ENCODE results near the gene HAPLN3. TPM values are rescaled to one million over a fixed set of nuclear protein-coding genes. Genes with fewer than 3 reads are reported as not detected.

Gene HAPLN3
- total RNA-seq, 1 donor from 2014 or later = 189 TPM

DNA sequence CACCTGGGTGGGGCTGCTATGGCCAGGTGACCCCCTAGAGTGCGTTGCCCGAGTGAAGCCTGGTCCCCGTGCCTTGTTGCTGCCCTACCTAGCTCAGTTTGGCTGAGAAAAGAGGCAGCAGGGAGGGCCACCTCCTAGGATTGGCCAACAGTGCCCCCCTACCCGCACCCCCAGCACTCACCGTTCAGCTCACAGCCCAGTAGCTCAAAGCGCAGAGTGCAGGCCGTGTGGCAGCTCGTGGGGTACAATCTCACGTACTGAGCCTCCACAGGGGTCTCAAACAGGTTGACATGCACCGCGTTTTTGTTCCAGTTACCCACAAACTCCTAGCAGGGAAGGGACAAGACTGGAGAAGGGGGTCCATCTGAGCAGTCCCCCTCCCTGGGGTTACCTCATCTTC is 10.2 kb upstream of the HAPLN3 start:
- H3K4me3 ChIP-seq = peak overlapping the region in 1 of 2 donors; percentile 24

GRCh38 chr15:88904624-88905327 is 9.4 kb upstream of the HAPLN3 start:
- Histone ChIP-seq H3K36me3 (peaks cover 67 to 95% of the 10 kb centered on the region in 2 donors), H3K4me1 (peaks cover 17 to 80% of the 10 kb centered on the region in 2 donors), H3K9me3 (no peaks in the 10 kb centered on the region), H3K27me3 (no peaks in the 10 kb centered on the region), H3K27ac (peak overlapping the region; percentile 94), H3K4me3 (peak overlapping the region in 1 of 2 donors; percentile 20)
- TF ChIP-seq, protein P1, sequence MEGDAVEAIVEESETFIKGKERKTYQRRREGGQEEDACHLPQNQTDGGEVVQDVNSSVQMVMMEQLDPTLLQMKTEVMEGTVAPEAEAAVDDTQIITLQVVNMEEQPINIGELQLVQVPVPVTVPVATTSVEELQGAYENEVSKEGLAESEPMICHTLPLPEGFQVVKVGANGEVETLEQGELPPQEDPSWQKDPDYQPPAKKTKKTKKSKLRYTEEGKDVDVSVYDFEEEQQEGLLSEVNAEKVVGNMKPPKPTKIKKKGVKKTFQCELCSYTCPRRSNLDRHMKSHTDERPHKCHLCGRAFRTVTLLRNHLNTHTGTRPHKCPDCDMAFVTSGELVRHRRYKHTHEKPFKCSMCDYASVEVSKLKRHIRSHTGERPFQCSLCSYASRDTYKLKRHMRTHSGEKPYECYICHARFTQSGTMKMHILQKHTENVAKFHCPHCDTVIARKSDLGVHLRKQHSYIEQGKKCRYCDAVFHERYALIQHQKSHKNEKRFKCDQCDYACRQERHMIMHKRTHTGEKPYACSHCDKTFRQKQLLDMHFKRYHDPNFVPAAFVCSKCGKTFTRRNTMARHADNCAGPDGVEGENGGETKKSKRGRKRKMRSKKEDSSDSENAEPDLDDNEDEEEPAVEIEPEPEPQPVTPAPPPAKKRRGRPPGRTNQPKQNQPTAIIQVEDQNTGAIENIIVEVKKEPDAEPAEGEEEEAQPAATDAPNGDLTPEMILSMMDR (IDR thresholded peaks at IDR 0.05) = peak; percentile 96 to 98 (median 96)
- DNase-seq (ENCODE audit: low spot score in 2 of 2) = peak in 1 of 2 donors; percentile 93
- intact Hi-C loops (cut with DNase I) = loop anchor here (2.0 to 5.0 kb wide), 2 partner anchors 223 to 272 kb away; no protein-coding TSS in a partner anchor

More for the DNA sequence above, 10.2 kb upstream of the HAPLN3 start:
- Histone ChIP-seq H3K36me3 (peaks cover 68 to 96% of the 10 kb centered on the region in 2 donors), H3K27me3 (no peaks in the 10 kb centered on the region), H3K27ac (peak overlapping the region; percentile 94), H3K4me1 (peaks cover 25 to 83% of the 10 kb centered on the region in 2 donors), H3K9me3 (no peaks in the 10 kb centered on the region)
- DNase-seq (ENCODE audit: low spot score in 2 of 2) = peak in 1 of 2 donors; percentile 59
- TF ChIP-seq, protein P1 (IDR thresholded peaks at IDR 0.05) = no peak
- intact Hi-C loops (cut with DNase I) = loop anchor here (2.0 kb wide), 1 partner anchor 271 kb away; no protein-coding TSS in a partner anchor

DNA sequence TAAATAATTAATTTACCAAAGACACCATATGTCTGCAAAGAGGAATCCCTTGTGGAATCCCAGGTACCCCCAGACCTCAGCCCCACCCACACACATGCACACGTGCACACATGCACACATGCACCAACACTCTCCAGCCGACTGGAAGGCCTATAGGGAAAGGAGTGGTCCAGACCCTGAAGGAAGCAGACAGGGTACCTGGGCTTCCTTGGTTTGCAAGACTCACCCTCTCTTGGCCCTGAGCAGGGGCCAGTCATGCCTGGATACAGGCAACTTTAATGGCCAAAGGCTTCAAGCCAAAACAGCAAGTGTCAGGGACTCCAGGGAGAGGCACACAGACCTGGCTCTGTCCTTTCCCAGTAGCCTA is 8.9 kb upstream of the HAPLN3 start:
- H3K27ac ChIP-seq = peak overlapping the region; percentile 94
- H3K36me3 ChIP-seq = peaks cover 65 to 95% of the 10 kb centered on the region in 2 donors
- no peak overlapping the region for H3K4me3 ChIP-seq
- no peaks in the 10 kb centered on the region for H3K9me3 ChIP-seq
- TF ChIP-seq, protein P1 (IDR thresholded peaks at IDR 0.05) = no peak
- intact Hi-C loops (cut with DNase I) = loop anchor here (2.0 to 5.0 kb wide), 2 partner anchors 223 to 273 kb away; no protein-coding TSS in a partner anchor
- DNase-seq (ENCODE audit: low spot score in 2 of 2) = peak; percentile 1 to 59
- H3K27me3 ChIP-seq = no peaks in the 10 kb centered on the region
- H3K4me1 ChIP-seq = peaks cover 12 to 78% of the 10 kb centered on the region in 2 donors

DNA sequence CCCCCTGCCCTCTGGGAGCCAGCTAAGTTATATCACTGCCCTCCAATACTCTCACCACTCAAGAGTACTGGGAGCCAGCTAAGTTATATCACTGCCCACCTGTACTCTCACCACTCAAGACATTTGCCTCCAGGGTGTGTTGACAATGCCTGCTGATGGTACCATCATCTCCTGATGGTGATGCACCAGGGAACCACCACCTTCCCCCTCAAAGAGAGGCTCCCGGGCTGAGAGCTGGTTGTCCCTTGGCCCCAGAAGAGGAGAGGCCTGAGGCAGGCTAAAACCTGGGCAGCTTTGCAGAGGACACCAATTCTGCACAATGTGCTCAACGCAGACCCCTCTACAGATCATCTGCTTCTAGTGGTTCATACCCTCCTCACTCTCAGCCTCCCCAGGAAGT is 7.5 kb upstream of the HAPLN3 start:
- Histone ChIP-seq H3K36me3 (peaks cover 59 to 92% of the 10 kb centered on the region in 2 donors), H3K27ac (peak overlapping the region; percentile 81 to 83), H3K4me3 (no peak overlapping the region), H3K27me3 (no peaks in the 10 kb centered on the region), H3K9me3 (no peaks in the 10 kb centered on the region), H3K4me1 (peaks cover 8 to 77% of the 10 kb centered on the region in 2 donors)
- DNase-seq (ENCODE audit: low spot score in 2 of 2) = peak in 1 of 2 donors; percentile 4
- TF ChIP-seq, protein P1 (IDR thresholded peaks at IDR 0.05) = no peak
- intact Hi-C loops (cut with DNase I) = loop anchor here (5.0 kb wide), 1 partner anchor 224 kb away; no protein-coding TSS in a partner anchor

- Histone ChIP-seq H3K9me3 (no peaks in the 10 kb centered on the region), H3K4me1 (peaks cover 8 to 77% of the 10 kb centered on the region in 2 donors), H3K36me3 (peaks cover 59 to 86% of the 10 kb centered on the region in 2 donors), H3K27me3 (no peaks in the 10 kb centered on the region), H3K27ac (peak overlapping the region; percentile 81 to 83), H3K4me3 (no peak overlapping the region)
- intact Hi-C loops (cut with DNase I) = loop anchor here (5.0 kb wide), 1 partner anchor 225 kb away; no protein-coding TSS in a partner anchor
- TF ChIP-seq, protein P1 (IDR thresholded peaks at IDR 0.05) = no peak
- DNase-seq (ENCODE audit: low spot score in 2 of 2) = peak in 1 of 2 donors; percentile 2
Observed at GRCh38 chr15:88902221-88902835, 7.0 kb upstream of the HAPLN3 start.
